HCT116 (cell line): ENCODE measurements around the gene LYRM1.
A peak's percentile ranks its signal among the peaks of the same experiment; 100 is the strongest.

Experiments used
- POLR2AphosphoS5 ChIP-seq: IDR thresholded peaks from 2 replicates; pipeline ENCODE4 v1.6.1; 2011; ENCODE audit warnings: mild to moderate bottlenecking, low read depth, low read length, moderate library complexity
- TF ChIP-seq, protein P1 (sequence below), 3 experiments: fragments of 200-600 bp in 1 of 3; sonication (generic) in 1 of 3; IDR thresholded peaks in 2 of 3; conservative IDR thresholded peaks in 1 of 3; 2 replicates each; pipeline ENCODE4 v1.5.1; 2012 to 2017; ENCODE audit warnings: low read depth in 2 of 3, low read length in 2 of 3, antibody characterized with exemption in 1 of 3, borderline replicate concordance in 1 of 3, control low read depth in 1 of 3, mild to moderate bottlenecking in 1 of 3, mixed read lengths in 1 of 3, mixed run types in 1 of 3, moderate library complexity in 1 of 3; ENCODE audit not compliant: insufficient read depth in 1 of 3

DNA sequence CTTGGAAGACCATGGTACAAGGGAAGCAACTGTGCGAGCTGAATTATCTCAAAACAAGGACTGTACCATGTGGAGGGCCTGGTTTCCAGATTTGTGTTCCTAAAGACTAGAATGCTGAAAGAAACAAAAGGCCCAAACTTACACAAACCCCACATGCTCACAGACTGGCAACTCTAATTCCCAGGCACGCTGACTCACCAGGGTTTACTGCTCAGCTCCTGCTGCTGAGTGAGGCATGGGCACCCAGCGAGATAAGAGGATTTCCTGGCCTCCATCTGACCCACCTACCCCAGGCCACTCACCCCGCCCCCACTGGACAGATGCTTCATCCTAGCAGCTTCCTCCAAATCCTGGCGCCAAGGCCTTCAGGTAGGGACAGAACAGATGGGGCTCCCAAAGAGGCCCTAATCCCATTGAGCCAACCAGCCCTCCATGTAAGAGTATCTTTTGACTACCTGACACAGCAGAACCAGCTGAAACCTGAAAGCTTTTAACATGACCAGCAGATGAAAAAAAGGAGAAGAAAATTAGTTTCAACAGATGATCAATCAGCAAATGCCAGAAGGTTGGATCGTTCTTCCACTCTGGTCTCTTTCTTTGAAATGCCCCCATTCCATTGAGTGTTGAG is 34.3 kb upstream of the LYRM1 start:
- TF ChIP-seq, protein P1, sequence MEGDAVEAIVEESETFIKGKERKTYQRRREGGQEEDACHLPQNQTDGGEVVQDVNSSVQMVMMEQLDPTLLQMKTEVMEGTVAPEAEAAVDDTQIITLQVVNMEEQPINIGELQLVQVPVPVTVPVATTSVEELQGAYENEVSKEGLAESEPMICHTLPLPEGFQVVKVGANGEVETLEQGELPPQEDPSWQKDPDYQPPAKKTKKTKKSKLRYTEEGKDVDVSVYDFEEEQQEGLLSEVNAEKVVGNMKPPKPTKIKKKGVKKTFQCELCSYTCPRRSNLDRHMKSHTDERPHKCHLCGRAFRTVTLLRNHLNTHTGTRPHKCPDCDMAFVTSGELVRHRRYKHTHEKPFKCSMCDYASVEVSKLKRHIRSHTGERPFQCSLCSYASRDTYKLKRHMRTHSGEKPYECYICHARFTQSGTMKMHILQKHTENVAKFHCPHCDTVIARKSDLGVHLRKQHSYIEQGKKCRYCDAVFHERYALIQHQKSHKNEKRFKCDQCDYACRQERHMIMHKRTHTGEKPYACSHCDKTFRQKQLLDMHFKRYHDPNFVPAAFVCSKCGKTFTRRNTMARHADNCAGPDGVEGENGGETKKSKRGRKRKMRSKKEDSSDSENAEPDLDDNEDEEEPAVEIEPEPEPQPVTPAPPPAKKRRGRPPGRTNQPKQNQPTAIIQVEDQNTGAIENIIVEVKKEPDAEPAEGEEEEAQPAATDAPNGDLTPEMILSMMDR (IDR thresholded peaks at IDR 0.05 in 2 of 3, conservative IDR thresholded peaks at IDR 0.05 in 1 of 3; ENCODE audit: borderline replicate concordance in 1 of 3, insufficient read depth in 1 of 3, low read depth in 2 of 3, low read length in 2 of 3), result no peak
- peak; percentile 71 for TF ChIP-seq POLR2AphosphoS5
